Activated CD4-positive, alpha-beta T cell treated with anti-CD3 and anti-CD28 coated beads, Interleukin-2, amount 10 ng/mL, durations not matched to agents 7 days and 5 days (primary cell): Measurements from ENCODE around the gene PRKN. TPM values are rescaled to one million over a fixed set of nuclear protein-coding genes. Genes with fewer than 3 reads are reported as not detected.

Source experiments
- CTCF ChIA-PET: fragments of 350-600 bp; sonication (Branson Sonifier 250); formaldehyde crosslinking; loops from one replicate; lab custom pipeline; 2021; ENCODE audit warnings: antibody characterized with exemption; lab: Charles Lee
- POLR2A ChIA-PET: fragments of 350-600 bp; sonication (Branson Sonifier 250); formaldehyde crosslinking; loops from one replicate; lab custom pipeline; 2021; ENCODE audit warnings: antibody characterized with exemption; lab: Charles Lee
- DNase-seq: peaks from one replicate; pipeline ENCODE4 v3.0.0-alpha.2; 2020
- H3K27ac Mint-ChIP-seq: one replicate; pipeline ENCODE4 v1.8.0; 2021; ENCODE audit warnings: mild to moderate bottlenecking, moderate library complexity, mixed read lengths
- H3K27me3 Mint-ChIP-seq: one replicate; pipeline ENCODE4 v1.8.0; 2021; ENCODE audit warnings: mixed read lengths
- H3K36me3 Mint-ChIP-seq: one replicate; pipeline ENCODE4 v1.8.0; 2021; ENCODE audit warnings: low read depth, mixed read lengths
- H3K4me1 Mint-ChIP-seq: one replicate; pipeline ENCODE4 v1.8.0; 2021; ENCODE audit warnings: mixed read lengths
- H3K4me3 Mint-ChIP-seq: one replicate; pipeline ENCODE4 v1.8.0; 2021; ENCODE audit warnings: mild to moderate bottlenecking, moderate library complexity, mixed read lengths
- H3K9me3 Mint-ChIP-seq: one replicate; pipeline ENCODE4 v1.8.0; 2021; ENCODE audit warnings: mixed read lengths
- total RNA-seq, 2 experiments: library from RNA; stranded (reverse); gene quantifications; one replicate each; pipeline ENCODE4 v1.2.3, GENCODE V29; 2021

PRKN gene
- total RNA-seq, 2 experiments from 2014 or later = 0.77 to 0.94 TPM

- ChIA-PET CTCF (interaction anchor here (0.6 kb wide), 1 partner anchor 69 kb away, joined by 3 read pairs; no protein-coding TSS in a partner anchor), POLR2A (no interaction called here)
- DNase-seq = no peak
- Mint-ChIP-seq H3K9me3 (peaks cover 9% of the 10 kb centered on the region), H3K4me1 (no peaks in the 10 kb centered on the region), H3K36me3 (no peaks in the 10 kb centered on the region), H3K27me3 (no peaks in the 10 kb centered on the region), H3K27ac (no peak overlapping the region), H3K4me3 (no peak overlapping the region)
These were observed 382.5 kb downstream of the PRKN start for GRCh38 chr6:162345051-162345511.

- Mint-ChIP-seq H3K9me3 (peaks cover 9% of the 10 kb centered on the region), H3K27ac (no peak overlapping the region), H3K27me3 (no peaks in the 10 kb centered on the region), H3K4me1 (no peaks in the 10 kb centered on the region), H3K36me3 (no peaks in the 10 kb centered on the region), H3K4me3 (no peak overlapping the region)
- no peak for DNase-seq
- POLR2A ChIA-PET = no interaction called here
- CTCF ChIA-PET = interaction anchor here (0.6 kb wide), 1 partner anchor 69 kb away, joined by 3 read pairs; no protein-coding TSS in a partner anchor
These were observed 382.9 kb downstream of the PRKN start for GRCh38 chr6:162344646-162345010.

DNA sequence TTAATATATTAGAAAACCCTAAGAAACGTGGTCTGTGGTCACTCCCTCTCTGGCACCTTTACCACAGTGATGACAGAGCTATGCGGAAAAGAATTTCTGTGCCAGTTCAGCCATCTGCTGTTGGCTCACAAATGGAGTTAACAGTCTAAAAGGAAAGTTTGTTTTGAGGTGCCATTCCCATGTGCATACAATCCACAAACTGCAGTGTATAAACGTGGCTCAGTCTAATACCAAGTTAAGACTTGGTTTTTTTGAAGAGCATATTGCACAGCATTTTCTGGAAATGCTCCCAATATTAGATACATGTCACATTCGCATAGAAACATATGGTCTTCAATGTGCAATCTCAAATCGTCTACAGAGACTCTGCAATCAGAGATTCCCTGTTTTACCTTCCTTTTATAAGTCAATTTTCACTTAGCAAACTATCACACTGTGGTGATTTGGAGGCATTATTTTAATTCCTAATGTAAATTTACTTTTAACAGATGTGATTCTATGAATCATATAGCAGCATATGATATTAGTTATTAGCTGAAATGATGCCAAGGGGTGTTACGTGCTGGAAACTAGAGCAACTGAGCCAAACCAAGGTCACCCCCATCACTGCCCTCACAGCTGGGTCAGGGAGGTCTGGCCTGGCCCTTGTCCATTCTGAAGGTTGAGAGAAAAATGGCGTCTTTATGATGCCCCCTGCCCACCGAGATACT lies 383.5 kb downstream of the PRKN start:
- ChIA-PET CTCF (interaction anchor here (0.6 kb wide), 1 partner anchor 530 kb away, joined by 3 read pairs; no protein-coding TSS in a partner anchor), POLR2A (no interaction called here)
- Mint-ChIP-seq H3K4me1 (no peaks in the 10 kb centered on the region), H3K36me3 (no peaks in the 10 kb centered on the region), H3K4me3 (no peak overlapping the region), H3K27me3 (no peaks in the 10 kb centered on the region), H3K27ac (no peak overlapping the region), H3K9me3 (peaks cover 9% of the 10 kb centered on the region)
- DNase-seq = no peak

DNA sequence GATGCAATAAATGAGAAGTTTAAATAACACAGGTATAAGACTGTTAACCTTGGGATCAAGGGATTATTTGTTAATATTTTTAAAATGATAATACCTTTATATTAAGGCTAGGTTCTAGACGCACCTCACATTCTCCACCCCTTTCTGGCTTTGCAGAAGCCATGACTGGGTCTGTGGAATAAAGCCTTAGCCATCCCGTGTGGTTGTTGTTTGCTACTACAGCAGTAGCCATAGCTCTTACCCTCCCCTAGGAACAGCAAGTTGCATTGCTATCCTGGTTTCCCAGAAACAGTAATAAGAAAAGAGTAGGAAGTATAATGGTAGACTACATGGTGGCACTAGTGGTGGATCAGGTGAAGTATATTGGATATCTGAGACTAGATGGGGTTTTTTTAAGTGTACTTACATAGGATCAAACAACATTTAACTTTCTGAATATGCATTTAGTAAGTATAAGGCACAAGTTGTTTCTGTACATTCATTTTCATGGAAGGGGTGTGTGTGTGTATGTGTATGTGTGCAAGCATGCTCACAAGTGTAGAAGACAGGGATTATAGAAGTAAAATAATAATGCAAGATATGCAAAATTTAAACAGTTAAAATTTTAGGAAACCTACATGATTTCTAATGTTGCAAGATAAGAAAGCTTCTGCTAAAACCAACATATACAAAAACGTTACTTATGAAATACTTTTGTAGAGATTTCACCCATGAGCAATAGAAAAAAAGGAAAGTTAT lies 384.2 kb downstream of the PRKN start:
- Mint-ChIP-seq H3K4me1 (no peaks in the 10 kb centered on the region), H3K4me3 (no peak overlapping the region), H3K27me3 (no peaks in the 10 kb centered on the region), H3K9me3 (peaks cover 9% of the 10 kb centered on the region), H3K36me3 (no peaks in the 10 kb centered on the region), H3K27ac (no peak overlapping the region)
- no peak for DNase-seq
- POLR2A ChIA-PET = interaction anchor here (0.6 kb wide), 1 partner anchor 429 kb away, joined by 3 read pairs; no protein-coding TSS in a partner anchor
- CTCF ChIA-PET = interaction anchor here (0.6 kb wide), 1 partner anchor 531 kb away, joined by 3 read pairs; no protein-coding TSS in a partner anchor

GRCh38 chr6:162337412-162337811 lies 390.2 kb downstream of the PRKN start:
- POLR2A ChIA-PET = no interaction called here
- no peak overlapping the region for H3K27ac Mint-ChIP-seq

GRCh38 chr6:162336359-162336758 lies 391.2 kb downstream of the PRKN start:
- Mint-ChIP-seq H3K36me3 (no peaks in the 10 kb centered on the region), H3K4me3 (no peak overlapping the region), H3K9me3 (peaks cover 11% of the 10 kb centered on the region), H3K4me1 (no peaks in the 10 kb centered on the region), H3K27me3 (no peaks in the 10 kb centered on the region), H3K27ac (no peak overlapping the region)
- CTCF ChIA-PET = no interaction called here
- no peak for DNase-seq
- POLR2A ChIA-PET = no interaction called here

More at GRCh38 chr6:162337412-162337811, 390.2 kb downstream of the PRKN start:
- no peaks in the 10 kb centered on the region for H3K36me3 Mint-ChIP-seq
- no peak for DNase-seq
- CTCF ChIA-PET = no interaction called here
- no peaks in the 10 kb centered on the region for H3K27me3 Mint-ChIP-seq
- no peak overlapping the region for H3K4me3 Mint-ChIP-seq
- H3K9me3 Mint-ChIP-seq = peaks cover 11% of the 10 kb centered on the region
- no peaks in the 10 kb centered on the region for H3K4me1 Mint-ChIP-seq

- POLR2A ChIA-PET = no interaction called here
- no peaks in the 10 kb centered on the region for H3K36me3 Mint-ChIP-seq
- H3K4me1 Mint-ChIP-seq = no peaks in the 10 kb centered on the region
- CTCF ChIA-PET = no interaction called here
- no peak overlapping the region for H3K4me3 Mint-ChIP-seq
- no peak for DNase-seq
- peaks cover 10% of the 10 kb centered on the region for H3K9me3 Mint-ChIP-seq
- no peak overlapping the region for H3K27ac Mint-ChIP-seq
- H3K27me3 Mint-ChIP-seq = no peaks in the 10 kb centered on the region
These were observed 395.2 kb downstream of the PRKN start for GRCh38 chr6:162332365-162332764.

DNA sequence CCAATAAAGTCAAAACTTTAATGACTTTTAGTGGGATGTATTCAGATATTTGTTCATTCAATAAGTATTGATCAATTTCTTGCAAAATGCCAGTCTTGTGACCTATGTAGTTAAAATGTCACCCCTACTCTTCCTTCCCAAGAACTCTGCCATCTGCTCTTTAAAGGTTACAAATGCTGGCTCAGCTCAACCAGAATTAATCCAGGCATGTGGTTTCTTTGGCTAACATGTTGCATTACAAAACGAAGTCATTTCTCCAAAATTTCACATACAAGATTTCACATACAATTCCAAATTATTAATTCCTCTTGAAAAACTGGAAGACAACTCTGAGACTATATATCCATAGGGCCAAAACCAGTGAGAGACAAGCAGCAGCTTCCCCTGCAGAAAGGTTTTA lies 395.7 kb downstream of the PRKN start:
- no peaks in the 10 kb centered on the region for H3K4me1 Mint-ChIP-seq
- DNase-seq = no peak
- H3K36me3 Mint-ChIP-seq = no peaks in the 10 kb centered on the region
- ChIA-PET POLR2A (no interaction called here), CTCF (no interaction called here)
- no peak overlapping the region for H3K4me3 Mint-ChIP-seq
- no peak overlapping the region for H3K27ac Mint-ChIP-seq
- no peaks in the 10 kb centered on the region for H3K27me3 Mint-ChIP-seq
- H3K9me3 Mint-ChIP-seq = peaks cover 10% of the 10 kb centered on the region

DNA sequence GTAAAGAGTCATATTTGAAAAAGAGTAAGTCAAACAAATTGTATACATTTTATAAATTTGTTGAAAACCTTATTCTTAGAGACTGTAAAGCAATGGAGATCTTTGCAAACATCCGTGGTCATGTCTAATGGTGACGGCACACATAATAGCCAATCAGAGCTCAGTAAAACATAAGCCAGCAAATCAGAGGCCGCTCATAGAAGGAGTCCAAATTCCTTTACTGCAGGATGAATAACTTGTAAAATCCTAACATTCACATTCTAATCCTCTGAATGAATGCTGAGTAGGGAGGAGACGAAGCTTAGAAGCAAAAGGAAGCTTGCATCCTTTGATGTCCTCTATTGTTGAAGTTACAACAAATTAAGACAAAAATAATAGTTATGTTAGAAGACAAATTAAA lies 401.7 kb downstream of the PRKN start:
- CTCF ChIA-PET = no interaction called here

DNA sequence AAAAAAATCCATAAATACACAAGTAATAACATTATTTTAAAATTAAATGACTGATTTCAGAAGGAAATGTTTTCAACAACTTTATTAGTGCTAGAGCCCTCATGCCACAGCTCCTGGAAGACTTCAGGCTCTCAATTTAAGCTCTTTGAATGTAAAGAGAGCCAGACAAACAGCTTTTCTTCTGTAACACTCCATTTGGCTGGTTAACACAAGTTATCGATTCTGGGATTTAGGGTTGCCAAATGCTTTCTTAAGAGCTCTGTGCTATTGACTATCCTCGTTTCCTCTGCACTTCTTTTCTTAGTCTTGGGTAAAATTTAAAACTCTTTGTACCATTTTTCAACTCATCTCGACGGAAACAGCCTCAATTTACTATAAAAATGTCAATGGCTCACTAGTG lies 402.5 kb downstream of the PRKN start:
- Mint-ChIP-seq H3K9me3 (peaks cover 11% of the 10 kb centered on the region), H3K4me1 (no peaks in the 10 kb centered on the region), H3K4me3 (no peak overlapping the region), H3K27ac (no peak overlapping the region), H3K36me3 (no peaks in the 10 kb centered on the region), H3K27me3 (no peaks in the 10 kb centered on the region)
- CTCF ChIA-PET = no interaction called here
- DNase-seq = no peak
- POLR2A ChIA-PET = no interaction called here

More for the DNA sequence above, 401.7 kb downstream of the PRKN start:
- H3K27ac Mint-ChIP-seq = no peak overlapping the region
- no peak for DNase-seq
- no peaks in the 10 kb centered on the region for H3K36me3 Mint-ChIP-seq
- no peaks in the 10 kb centered on the region for H3K27me3 Mint-ChIP-seq
- H3K9me3 Mint-ChIP-seq = peaks cover 14% of the 10 kb centered on the region
- POLR2A ChIA-PET = no interaction called here
- no peaks in the 10 kb centered on the region for H3K4me1 Mint-ChIP-seq
- H3K4me3 Mint-ChIP-seq = no peak overlapping the region

DNA sequence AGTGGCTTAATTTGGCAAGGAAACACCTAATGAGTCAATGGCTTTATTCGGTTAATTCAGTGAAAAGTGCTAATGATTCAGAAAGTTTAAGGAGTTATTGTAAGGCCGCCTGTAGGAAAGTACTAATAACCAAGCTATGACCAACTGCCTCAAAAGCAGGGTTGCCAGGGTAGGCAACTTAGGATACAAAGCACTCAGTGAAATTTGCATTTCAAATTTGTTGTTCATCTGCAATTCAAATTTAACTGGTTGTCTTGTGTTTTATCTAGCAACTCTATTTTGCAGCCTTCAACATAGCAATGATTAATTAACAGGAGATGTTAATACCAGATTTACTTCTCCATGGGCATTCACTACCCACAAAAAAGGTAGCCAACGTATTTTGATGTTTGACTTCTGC lies 412.3 kb downstream of the PRKN start:
- Mint-ChIP-seq H3K9me3 (peaks cover 13% of the 10 kb centered on the region), H3K36me3 (no peaks in the 10 kb centered on the region), H3K4me3 (no peak overlapping the region), H3K4me1 (no peaks in the 10 kb centered on the region), H3K27ac (no peak overlapping the region), H3K27me3 (no peaks in the 10 kb centered on the region)
- DNase-seq = no peak
- POLR2A ChIA-PET = no interaction called here
- CTCF ChIA-PET = no interaction called here

DNA sequence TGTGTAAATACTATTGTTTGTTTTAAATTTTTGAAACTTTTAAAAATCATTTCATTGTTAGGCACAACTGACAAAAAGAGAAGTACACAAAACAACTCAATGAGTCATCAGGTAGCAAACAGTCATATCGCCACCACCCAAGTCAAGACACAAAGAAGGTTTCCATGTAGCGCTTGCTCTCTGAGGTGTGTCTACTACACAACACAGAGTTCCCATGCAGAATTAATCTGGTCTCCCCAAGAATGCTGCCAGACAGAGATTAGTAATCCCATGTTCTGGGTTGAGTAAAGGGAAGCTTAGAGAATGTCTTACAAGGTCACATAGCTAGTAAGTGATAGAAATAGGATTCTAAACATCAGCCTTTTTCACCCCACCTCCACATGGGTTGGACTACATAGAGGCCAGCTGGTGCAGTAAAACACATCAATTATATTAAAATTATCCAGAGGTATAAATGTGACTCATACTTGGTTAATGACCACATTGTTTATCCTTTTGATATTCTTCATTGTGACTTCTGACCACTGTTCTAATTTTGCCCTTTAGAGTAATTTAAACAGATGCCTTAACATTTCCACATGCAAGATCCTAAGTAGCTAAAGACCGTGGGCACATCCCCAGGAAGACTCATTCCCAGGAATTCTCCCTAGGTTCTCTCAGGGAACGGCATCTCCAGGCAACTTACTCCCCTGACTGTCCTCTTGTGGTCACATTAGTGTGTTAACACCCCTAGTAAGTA lies 413.5 kb downstream of the PRKN start:
- no peak overlapping the region for H3K27ac Mint-ChIP-seq
- H3K4me1 Mint-ChIP-seq = no peaks in the 10 kb centered on the region
- H3K27me3 Mint-ChIP-seq = no peaks in the 10 kb centered on the region
- H3K36me3 Mint-ChIP-seq = no peaks in the 10 kb centered on the region
- DNase-seq = no peak
- no peak overlapping the region for H3K4me3 Mint-ChIP-seq
- H3K9me3 Mint-ChIP-seq = peaks cover 13% of the 10 kb centered on the region
- POLR2A ChIA-PET = no interaction called here
- CTCF ChIA-PET = no interaction called here

GRCh38 chr6:162307865-162308264 lies 419.7 kb downstream of the PRKN start:
- CTCF ChIA-PET = no interaction called here

More at GRCh38 chr6:162307865-162308264, 419.7 kb downstream of the PRKN start:
- no peak overlapping the region for H3K27ac Mint-ChIP-seq
- H3K9me3 Mint-ChIP-seq = peaks cover 5% of the 10 kb centered on the region
- no peaks in the 10 kb centered on the region for H3K4me1 Mint-ChIP-seq
- no peaks in the 10 kb centered on the region for H3K36me3 Mint-ChIP-seq
- POLR2A ChIA-PET = no interaction called here
- no peaks in the 10 kb centered on the region for H3K27me3 Mint-ChIP-seq
- H3K4me3 Mint-ChIP-seq = no peak overlapping the region
- no peak for DNase-seq
